Measurements from ENCODE around the gene THSD7A.

- no peak for TF ChIP-seq CTCF (IDR thresholded peaks at IDR 0.05)
- no peak for TF ChIP-seq POLR2A (IDR thresholded peaks at IDR 0.05)
These were observed 219.3 kb downstream of the THSD7A start for GRCh38 chr7:11612737-11613136.

Measured in heart left ventricle (tissue), 13 donors.